B cell (primary cell): ENCODE results near the gene ABTB2. TPM values are rescaled to one million over a fixed set of nuclear protein-coding genes. Genes with fewer than 3 reads are reported as not detected.

Experiments used
- ATAC-seq: fragments of 200-7000 bp; cut with Tn5 transposase; one replicate; pipeline ENCODE4 v1.10.0; 2021; ENCODE audit warnings: low read depth, mild to moderate bottlenecking, moderate number of reproducible peaks, moderate library complexity
- CTCF ChIA-PET: fragments of 350-600 bp; sonication (Branson Sonifier 250); formaldehyde crosslinking; loops from one replicate; lab custom pipeline; 2021; ENCODE audit warnings: antibody characterized with exemption, inconsistent platforms; lab: Charles Lee
- POLR2A ChIA-PET: fragments of 350-600 bp; sonication (Branson Sonifier 250); formaldehyde crosslinking; loops from one replicate; lab custom pipeline; 2021; ENCODE audit warnings: antibody characterized with exemption; lab: Charles Lee
- DNase-seq: peaks from one replicate; pipeline ENCODE4 v3.0.0; 2013
- H2AFZ ChIP-seq: 2 replicates; pipeline ENCODE4 v1.6.1; 2012; ENCODE audit warnings: mild to moderate bottlenecking, low read depth, low read length; ENCODE audit not compliant: insufficient read depth, poor library complexity, severe bottlenecking
- H3K27ac ChIP-seq, 2 donors: 1 replicate in 1 of 2; 2 replicates in 1 of 2; pipeline ENCODE4 v1.5.1; 2012 to 2013; ENCODE audit warnings: low read length in 2 of 2, mild to moderate bottlenecking in 2 of 2, moderate library complexity in 1 of 2
- H3K27me3 ChIP-seq, 4 experiments: fragments of 200-600 bp in 1 of 4; sonication (generic) in 1 of 4; replicated peaks in 1 of 4; 1 replicate in 2 of 4; 2 replicates in 2 of 4; pipeline versions ENCODE4 v1.6.1 to v1.7.0; 2013 to 2016; ENCODE audit warnings: low read length in 3 of 4, mild to moderate bottlenecking in 2 of 4, mixed read lengths in 1 of 4, moderate library complexity in 1 of 4; ENCODE audit not compliant: insufficient read depth in 4 of 4, control insufficient read depth in 3 of 4; ENCODE audit errors: control extremely low read depth in 1 of 4
- H3K36me3 ChIP-seq, 2 experiments: replicated peaks in 1 of 2; 1 replicate in 1 of 2; 2 replicates in 1 of 2; pipeline versions ENCODE4 v1.6.1 to v1.7.1; 2013; ENCODE audit warnings: low read length in 1 of 2; ENCODE audit not compliant: insufficient read depth in 2 of 2, control insufficient read depth in 1 of 2; ENCODE audit errors: control extremely low read depth in 1 of 2, extremely low read depth in 1 of 2
- H3K4me1 ChIP-seq, 2 donors: fragments of 200-600 bp in 1 of 2; sonication (generic) in 1 of 2; 1 replicate in 1 of 2; 2 replicates in 1 of 2; pipeline versions ENCODE4 v1.5.1 to v1.6.1; 2013 to 2017; ENCODE audit warnings: low read length in 2 of 2; ENCODE audit not compliant: control insufficient read depth in 2 of 2, insufficient read depth in 2 of 2
- H3K4me2 ChIP-seq: replicated peaks from 2 replicates; pipeline ENCODE3; 2012; ENCODE audit warnings: mild to moderate bottlenecking, low read depth, low read length; ENCODE audit not compliant: poor library complexity, severe bottlenecking
- H3K4me3 ChIP-seq, 5 experiments: fragments of 200-600 bp in 1 of 5; sonication (generic) in 1 of 5; 1 replicate in 3 of 5; 2 replicates in 2 of 5; pipeline versions ENCODE4 v1.5.1 to v1.7.0; 2011 to 2016; ENCODE audit warnings: low read length in 4 of 5, mild to moderate bottlenecking in 4 of 5, low read depth in 2 of 5, control low read depth in 1 of 5, moderate library complexity in 1 of 5; ENCODE audit not compliant: insufficient read depth in 1 of 5; ENCODE audit errors: control extremely low read depth in 1 of 5, extremely low read depth in 1 of 5
- H3K79me2 ChIP-seq: fragments of 200-600 bp; sonication (generic); one replicate; pipeline ENCODE4 v1.6.0; 2016; ENCODE audit warnings: low read length; ENCODE audit not compliant: control insufficient read depth, insufficient read depth
- H3K9ac ChIP-seq: fragments of 200-600 bp; sonication (generic); 2 replicates; pipeline ENCODE4 v1.6.1; 2017; ENCODE audit warnings: mild to moderate bottlenecking, low read length, moderate library complexity
- H3K9me3 ChIP-seq, 3 donors: one replicate each; pipeline versions ENCODE4 v1.6.1 to v1.7.1; 2013; ENCODE audit warnings: low read length in 2 of 3; ENCODE audit not compliant: control insufficient read depth in 2 of 3, insufficient read depth in 1 of 3; ENCODE audit errors: control extremely low read depth in 1 of 3
- H4K20me1 ChIP-seq: 2 replicates; pipeline ENCODE4 v1.6.0; 2012; ENCODE audit warnings: mild to moderate bottlenecking, low read length; ENCODE audit not compliant: insufficient read depth, control insufficient read depth, poor library complexity, severe bottlenecking
- H3K27ac Mint-ChIP-seq: one replicate; pipeline ENCODE4 v1.8.0; 2021; ENCODE audit warnings: mixed read lengths
- H3K27me3 Mint-ChIP-seq: one replicate; pipeline ENCODE4 v1.8.0; 2021; ENCODE audit warnings: mixed read lengths
- H3K4me1 Mint-ChIP-seq: one replicate; pipeline ENCODE4 v1.8.0; 2021; ENCODE audit warnings: mixed read lengths
- H3K4me3 Mint-ChIP-seq: one replicate; pipeline ENCODE4 v1.8.0; 2021; ENCODE audit warnings: mixed read lengths
- H3K9me3 Mint-ChIP-seq: one replicate; pipeline ENCODE4 v1.8.0; 2022; ENCODE audit warnings: mixed read lengths; ENCODE audit not compliant: insufficient read depth
- CTCF ChIP-seq: fragments of 200-600 bp; IDR thresholded peaks from one replicate; pipeline ENCODE4 v1.8.0; 2022; ENCODE audit warnings: antibody characterized with exemption, mild to moderate bottlenecking
- EZH2 ChIP-seq: IDR thresholded peaks from 2 replicates; pipeline ENCODE4 v1.6.1; 2012; ENCODE audit warnings: borderline replicate concordance, low read depth, mild to moderate bottlenecking, moderate library complexity, low read length; ENCODE audit not compliant: insufficient read depth, poor library complexity, severe bottlenecking
- WGBS: methylation state at CpG from one replicate; pipeline ENCODE4 v1.1.5; 2013; ENCODE audit warnings: missing lambda C conversion rate; ENCODE audit not compliant: insufficient coverage; 5-methylcytosine and 5-hydroxymethylcytosine counted together
- intact Hi-C: fragments of 100-400 bp; cut with micrococcal nuclease; formaldehyde crosslinking; loops from one replicate; pipeline ENCODE4 v1.10.0; 2022
- polyA plus RNA-seq: library from polyadenylated mRNA; depleted of rRNA; stranded (reverse); fragments of >200 nt; gene quantifications from 2 replicates; pipeline ENCODE4 v1.2.3, GENCODE V29; 2012
- total RNA-seq, 2 donors: library from RNA; stranded (reverse); fragments of 120-200 nt in 1 of 2; gene quantifications; 1 replicate in 1 of 2; 2 replicates in 1 of 2; pipeline versions ENCODE4 v1.2.3 to v1.2.4, GENCODE V29; 2013 to 2022

ABTB2 gene
- total and polyA plus RNA-seq, 2 donors (not counting 1 experiment from before 2014, with no cell fraction given): 0.30 to 5.9 TPM

DNA sequence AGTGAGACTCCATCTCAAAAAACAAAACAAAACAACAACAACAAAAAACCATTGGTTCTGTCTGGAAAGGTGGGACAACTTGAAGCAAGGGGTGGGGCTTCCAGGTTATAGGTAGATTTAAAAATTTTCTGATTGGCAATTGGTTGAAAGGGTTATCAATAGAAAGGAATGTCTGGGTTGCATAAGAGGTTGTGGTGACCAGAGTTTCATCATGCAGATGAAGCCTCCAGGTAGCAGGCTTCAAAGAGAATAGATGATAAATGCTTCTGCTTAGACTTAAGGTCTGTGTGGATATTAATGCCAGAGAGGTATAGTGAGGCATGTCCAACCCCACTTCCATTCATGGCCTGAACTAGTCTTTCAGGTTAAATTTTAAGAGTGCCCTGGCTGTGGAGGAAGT is 135.8 kb downstream of the ABTB2 start:
- POLR2A ChIA-PET: no interaction called here
- no peak overlapping the region for H3K27ac Mint-ChIP-seq
- no peaks in the 10 kb centered on the region for H3K27me3 ChIP-seq
- H3K9me3 ChIP-seq: no peaks in the 10 kb centered on the region
- intact Hi-C loops: no loop called here
- no peak for TF ChIP-seq CTCF
- no peak overlapping the region for H2AFZ ChIP-seq
- CTCF ChIA-PET: no interaction called here
- no peak for ATAC-seq
- no peaks in the 10 kb centered on the region for H3K79me2 ChIP-seq
- H3K36me3 ChIP-seq: no peaks in the 10 kb centered on the region
- H3K4me3 ChIP-seq: no peak overlapping the region
- H3K4me1 Mint-ChIP-seq: no peaks in the 10 kb centered on the region
- no peak overlapping the region for H3K27ac ChIP-seq
- H3K9ac ChIP-seq: no peak overlapping the region
- no peak overlapping the region for H3K4me2 ChIP-seq
- no peaks in the 10 kb centered on the region for H3K4me1 ChIP-seq
- H3K27me3 Mint-ChIP-seq: no peaks in the 10 kb centered on the region
- no peaks in the 10 kb centered on the region for H3K9me3 Mint-ChIP-seq
- H4K20me1 ChIP-seq: no peaks in the 10 kb centered on the region
- H3K4me3 Mint-ChIP-seq: no peak overlapping the region
- DNase-seq: no peak

GRCh38 chr11:34219941-34220370 is 137.9 kb downstream of the ABTB2 start:
- Histone ChIP-seq H2AFZ (no peak overlapping the region), H3K27ac (no peak overlapping the region), H3K36me3 (no peaks in the 10 kb centered on the region), H3K27me3 (no peaks in the 10 kb centered on the region), H3K4me3 (no peak overlapping the region), H3K79me2 (no peaks in the 10 kb centered on the region), H3K9ac (no peak overlapping the region), H3K9me3 (no peaks in the 10 kb centered on the region), H3K4me2 (no peak overlapping the region), H3K4me1 (no peaks in the 10 kb centered on the region), H4K20me1 (no peaks in the 10 kb centered on the region)
- CTCF ChIA-PET: no interaction called here
- Mint-ChIP-seq H3K27me3 (no peaks in the 10 kb centered on the region), H3K4me3 (no peak overlapping the region), H3K27ac (no peak overlapping the region), H3K4me1 (peaks cover 3% of the 10 kb centered on the region), H3K9me3 (no peaks in the 10 kb centered on the region)
- DNase-seq: no peak
- WGBS: 99% methylated on average over 5 of the region's 5 CpGs
- intact Hi-C loops: no loop called here
- ATAC-seq: no peak
- POLR2A ChIA-PET: no interaction called here
- TF ChIP-seq EZH2: no peak
- TF ChIP-seq CTCF: no peak
